IgD-negative memory B cell (primary cell): ENCODE data around the gene BAD. TPM values are rescaled to one million over a fixed set of nuclear protein-coding genes. Genes with fewer than 3 reads are reported as not detected.
A peak's percentile ranks its signal among the peaks of the same experiment; 100 is the strongest.

ENCODE experiments used
- H3K27ac Mint-ChIP-seq, 3 donors: one replicate each; pipeline ENCODE4 v1.8.0; 2020 to 2022; ENCODE audit warnings: mild to moderate bottlenecking in 3 of 3, mixed read lengths in 3 of 3, moderate library complexity in 1 of 3
- H3K27me3 Mint-ChIP-seq: one replicate; pipeline ENCODE4 v1.8.0; 2021; ENCODE audit warnings: mixed read lengths
- H3K36me3 Mint-ChIP-seq: one replicate; pipeline ENCODE4 v1.8.0; 2020; ENCODE audit warnings: mild to moderate bottlenecking, mixed read lengths
- H3K4me1 Mint-ChIP-seq, 3 donors: one replicate each; pipeline ENCODE4 v1.8.0; 2020 to 2022; ENCODE audit warnings: mixed read lengths in 3 of 3, mild to moderate bottlenecking in 1 of 3
- H3K4me3 Mint-ChIP-seq, 4 donors: one replicate each; pipeline ENCODE4 v1.8.0; 2020 to 2022; ENCODE audit warnings: mild to moderate bottlenecking in 4 of 4, mixed read lengths in 4 of 4, moderate library complexity in 3 of 4
- H3K9me3 Mint-ChIP-seq, 3 donors: one replicate each; pipeline ENCODE4 v1.8.0; 2020 to 2021; ENCODE audit warnings: mixed read lengths in 3 of 3, mild to moderate bottlenecking in 1 of 3
- polyA plus RNA-seq: library from polyadenylated mRNA; unstranded; fragments of 300-500 nt; fragmentation: Illumina TruSeq; gene quantifications from one replicate; pipeline ENCODE4 v1.2.3, GENCODE V29; 2021

BAD gene
- polyA plus RNA-seq, 1 donor from 2014 or later = 53.2 TPM

- Mint-ChIP-seq H3K4me3 (peak overlapping the region in 2 of 4 donors; percentile 43 to 84), H3K4me1 (peaks cover 9 to 13% (median 12%) of the 10 kb centered on the region in 3 donors), H3K27me3 (no peaks in the 10 kb centered on the region), H3K27ac (peak overlapping the region in 1 of 3 donors; percentile 45), H3K9me3 (no peaks in the 10 kb centered on the region), H3K36me3 (peaks cover 3% of the 10 kb centered on the region)
Observed at GRCh38 chr11:64266339-64266738, 18.1 kb downstream of the BAD start.

- peak overlapping the region in 1 of 3 donors; percentile 32 for H3K27ac Mint-ChIP-seq
- H3K4me1 Mint-ChIP-seq = peaks cover 9 to 13% (median 12%) of the 10 kb centered on the region in 3 donors
- H3K36me3 Mint-ChIP-seq = peaks cover 3% of the 10 kb centered on the region
- no peaks in the 10 kb centered on the region for H3K27me3 Mint-ChIP-seq
- H3K4me3 Mint-ChIP-seq = peak overlapping the region in 2 of 4 donors; percentile 25 to 43
- no peaks in the 10 kb centered on the region for H3K9me3 Mint-ChIP-seq
Observed at GRCh38 chr11:64265176-64266160, 19.0 kb downstream of the BAD start.

- Mint-ChIP-seq H3K9me3 (no peaks in the 10 kb centered on the region), H3K36me3 (peaks cover 3% of the 10 kb centered on the region), H3K4me1 (peaks cover 7 to 14% (median 9%) of the 10 kb centered on the region in 3 donors), H3K27ac (no peak overlapping the region), H3K4me3 (no peak overlapping the region), H3K27me3 (no peaks in the 10 kb centered on the region)
Observed at GRCh38 chr11:64264371-64264852, 20.1 kb downstream of the BAD start.

DNA sequence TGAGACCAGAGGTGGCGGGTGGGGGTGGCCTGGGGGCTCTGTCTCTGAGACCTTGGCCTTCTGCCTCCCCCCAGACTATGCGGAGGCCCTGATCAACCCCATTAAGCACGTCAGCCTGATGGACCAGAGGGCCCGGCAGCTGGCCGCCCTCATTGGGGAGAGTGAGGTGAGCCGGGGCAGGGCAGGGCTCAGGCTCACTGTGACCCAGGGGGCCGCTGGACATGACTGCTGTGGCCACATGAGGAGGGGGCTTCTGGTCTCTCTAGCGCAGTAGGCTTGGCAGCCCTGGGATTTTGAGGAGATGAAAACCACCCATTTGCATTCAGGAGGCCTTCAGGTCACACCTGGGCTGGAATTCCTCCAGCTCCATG, 20.5 kb downstream of the BAD start:
- Mint-ChIP-seq H3K4me3 (no peak overlapping the region), H3K27ac (no peak overlapping the region), H3K27me3 (no peaks in the 10 kb centered on the region), H3K4me1 (peaks cover 3 to 12% (median 10%) of the 10 kb centered on the region in 3 donors), H3K36me3 (peaks cover 2% of the 10 kb centered on the region), H3K9me3 (no peaks in the 10 kb centered on the region)

GRCh38 chr11:64263021-64263946, 21.2 kb downstream of the BAD start:
- no peak overlapping the region for H3K27ac Mint-ChIP-seq
- H3K4me1 Mint-ChIP-seq = peaks cover 0 to 9% (median 7%) of the 10 kb centered on the region in 3 donors
- no peaks in the 10 kb centered on the region for H3K27me3 Mint-ChIP-seq
- H3K9me3 Mint-ChIP-seq = no peaks in the 10 kb centered on the region
- H3K36me3 Mint-ChIP-seq = peaks cover 2% of the 10 kb centered on the region
- peak overlapping the region in 1 of 4 donors; percentile 43 for H3K4me3 Mint-ChIP-seq

DNA sequence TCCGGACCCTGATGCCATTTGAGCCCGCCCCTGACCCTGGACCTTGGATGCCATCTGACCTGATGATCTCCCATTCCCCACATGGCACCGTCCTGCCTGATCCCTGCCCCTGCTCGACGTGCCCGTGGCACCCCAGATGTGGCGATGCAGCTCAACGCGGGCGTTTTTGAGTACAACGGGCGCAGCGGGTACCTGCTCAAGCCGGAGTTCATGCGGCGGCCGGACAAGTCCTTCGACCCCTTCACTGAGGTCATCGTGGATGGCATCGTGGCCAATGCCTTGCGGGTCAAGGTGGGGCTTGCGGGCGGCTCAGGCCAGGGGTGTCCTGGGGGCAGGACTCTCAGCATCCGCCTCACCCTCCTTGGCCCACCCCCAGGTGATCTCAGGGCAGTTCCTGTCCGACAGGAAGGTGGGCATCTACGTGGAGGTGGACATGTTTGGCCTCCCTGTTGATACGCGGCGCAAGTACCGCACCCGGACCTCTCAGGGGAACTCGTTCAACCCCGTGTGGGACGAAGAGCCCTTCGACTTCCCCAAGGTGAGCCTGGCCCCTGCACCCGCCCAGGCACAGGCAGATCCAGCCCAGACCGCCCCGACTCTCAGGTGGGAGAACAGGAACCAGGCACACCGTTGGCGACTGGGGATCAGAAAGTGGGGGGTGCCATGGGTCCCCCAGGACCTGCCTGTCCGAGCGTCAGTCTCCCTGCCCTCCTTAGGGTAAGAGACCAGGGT, 22.0 kb downstream of the BAD start:
- peaks cover 0 to 7% (median 3%) of the 10 kb centered on the region in 3 donors for H3K4me1 Mint-ChIP-seq
- H3K36me3 Mint-ChIP-seq = peaks cover 2% of the 10 kb centered on the region
- no peak overlapping the region for H3K27ac Mint-ChIP-seq
- H3K4me3 Mint-ChIP-seq = no peak overlapping the region
- no peaks in the 10 kb centered on the region for H3K27me3 Mint-ChIP-seq
- no peaks in the 10 kb centered on the region for H3K9me3 Mint-ChIP-seq

DNA sequence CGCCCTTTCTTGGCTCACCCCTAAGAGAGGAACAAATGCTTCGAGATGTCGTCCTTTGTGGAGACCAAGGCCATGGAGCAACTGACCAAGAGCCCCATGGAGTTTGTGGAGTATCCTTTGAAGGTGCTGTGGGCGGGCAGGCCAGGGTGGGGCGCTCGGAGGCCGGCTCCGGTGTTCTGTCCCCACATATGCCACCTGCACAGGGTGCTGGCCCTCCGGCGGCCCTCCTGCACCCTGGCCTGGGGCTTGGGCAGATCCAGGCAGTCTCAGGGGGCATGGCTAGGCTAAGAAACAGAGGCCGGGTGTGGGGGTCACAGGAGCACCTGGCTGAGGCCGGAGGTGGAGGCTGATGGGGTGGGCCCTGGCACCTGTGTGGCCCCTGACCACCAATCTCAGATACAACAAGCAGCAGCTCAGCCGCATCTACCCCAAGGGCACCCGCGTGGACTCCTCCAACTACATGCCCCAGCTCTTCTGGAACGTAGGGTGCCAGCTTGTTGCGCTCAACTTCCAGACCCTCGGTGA, 22.8 kb downstream of the BAD start:
- H3K27ac Mint-ChIP-seq = no peak overlapping the region
- H3K4me1 Mint-ChIP-seq = peaks cover 0 to 7% (median 3%) of the 10 kb centered on the region in 3 donors
- no peaks in the 10 kb centered on the region for H3K9me3 Mint-ChIP-seq
- no peak overlapping the region for H3K4me3 Mint-ChIP-seq
- H3K36me3 Mint-ChIP-seq = peaks cover 2% of the 10 kb centered on the region
- H3K27me3 Mint-ChIP-seq = no peaks in the 10 kb centered on the region

DNA sequence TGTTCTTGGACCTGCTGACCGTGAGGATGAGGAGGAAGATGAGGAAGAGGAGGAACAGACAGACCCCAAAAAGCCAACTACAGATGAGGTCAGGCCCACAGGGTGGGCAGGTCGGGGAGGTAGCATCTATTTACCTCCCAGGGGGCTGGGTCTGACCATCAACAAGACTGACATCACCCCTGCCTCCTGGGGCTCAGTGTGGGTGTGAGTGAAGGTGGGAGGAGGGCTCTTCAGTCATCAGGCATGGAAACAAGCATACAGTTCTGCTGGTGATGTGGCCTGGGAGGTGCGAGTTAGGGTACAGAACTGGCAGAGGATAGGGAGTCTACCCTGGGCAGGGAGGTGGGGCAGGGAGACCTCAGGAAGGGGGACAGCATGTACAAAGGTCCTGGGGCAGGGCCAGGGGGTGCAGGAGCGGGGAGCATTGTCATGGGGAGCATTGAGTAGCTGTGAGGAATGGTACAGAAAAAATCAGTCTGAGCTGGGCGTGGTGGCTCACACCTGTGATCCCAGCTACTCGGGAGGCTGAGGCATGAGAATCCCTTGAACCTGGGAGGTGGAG, 24.2 kb downstream of the BAD start:
- H3K27ac Mint-ChIP-seq = no peak overlapping the region
- H3K4me1 Mint-ChIP-seq = peaks cover 0 to 7% (median 3%) of the 10 kb centered on the region in 3 donors
- no peaks in the 10 kb centered on the region for H3K27me3 Mint-ChIP-seq
- peaks cover 2% of the 10 kb centered on the region for H3K36me3 Mint-ChIP-seq
- no peak overlapping the region for H3K4me3 Mint-ChIP-seq
- no peaks in the 10 kb centered on the region for H3K9me3 Mint-ChIP-seq

DNA sequence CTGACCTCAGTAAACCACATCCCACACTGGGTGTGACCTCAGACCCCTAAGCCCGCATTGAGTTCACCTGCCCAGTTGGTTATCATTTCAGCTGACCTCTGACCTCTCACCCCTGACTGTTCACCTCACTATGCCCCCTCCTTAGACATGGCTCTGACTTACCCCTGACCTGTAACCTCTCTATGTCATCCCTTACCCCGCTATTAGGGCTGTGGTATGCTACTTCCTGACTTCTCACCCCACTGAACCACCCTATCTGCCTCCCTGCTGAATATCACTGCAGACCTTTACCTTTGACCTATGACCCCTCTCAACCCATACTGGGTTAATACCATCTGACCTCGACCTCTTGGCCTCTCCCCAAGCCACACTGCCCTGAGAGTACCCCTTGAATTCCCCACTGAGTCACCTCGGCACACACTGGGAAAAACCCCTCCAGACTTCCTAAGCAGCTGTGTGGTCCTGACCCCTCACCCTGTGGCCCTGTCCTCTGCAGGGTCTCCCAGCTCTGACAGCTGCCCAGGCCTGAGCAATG, 24.9 kb downstream of the BAD start:
- H3K4me3 Mint-ChIP-seq = peak overlapping the region in 2 of 4 donors; percentile 6 to 68
- peaks cover 0 to 7% (median 3%) of the 10 kb centered on the region in 3 donors for H3K4me1 Mint-ChIP-seq
- H3K9me3 Mint-ChIP-seq = no peaks in the 10 kb centered on the region
- H3K36me3 Mint-ChIP-seq = peaks cover 2% of the 10 kb centered on the region
- no peaks in the 10 kb centered on the region for H3K27me3 Mint-ChIP-seq
- peak overlapping the region in 2 of 3 donors; percentile 54 to 66 for H3K27ac Mint-ChIP-seq

GRCh38 chr11:64258946-64259532, 25.4 kb downstream of the BAD start:
- peaks cover 0 to 7% (median 3%) of the 10 kb centered on the region in 3 donors for H3K4me1 Mint-ChIP-seq
- no peaks in the 10 kb centered on the region for H3K27me3 Mint-ChIP-seq
- peak overlapping the region in 1 of 3 donors; percentile 54 for H3K27ac Mint-ChIP-seq
- no peaks in the 10 kb centered on the region for H3K9me3 Mint-ChIP-seq
- H3K4me3 Mint-ChIP-seq = peak overlapping the region in 1 of 4 donors; percentile 68
- peaks cover 2% of the 10 kb centered on the region for H3K36me3 Mint-ChIP-seq

GRCh38 chr11:64258356-64258755, 26.1 kb downstream of the BAD start:
- Mint-ChIP-seq H3K4me3 (no peak overlapping the region), H3K4me1 (peaks cover 0 to 7% (median 3%) of the 10 kb centered on the region in 3 donors), H3K9me3 (no peaks in the 10 kb centered on the region), H3K27ac (no peak overlapping the region), H3K36me3 (peaks cover 2% of the 10 kb centered on the region), H3K27me3 (no peaks in the 10 kb centered on the region)

- Mint-ChIP-seq H3K4me3 (no peak overlapping the region), H3K4me1 (peaks cover 0 to 11% (median 8%) of the 10 kb centered on the region in 3 donors), H3K27me3 (no peaks in the 10 kb centered on the region), H3K9me3 (no peaks in the 10 kb centered on the region), H3K27ac (no peak overlapping the region), H3K36me3 (no peaks in the 10 kb centered on the region)
Observed at GRCh38 chr11:64256300-64256699, 28.2 kb downstream of the BAD start.
